Subcutaneous adipose tissue (tissue), 4 donors: ENCODE measurements around the gene BMP8B. TPM values are rescaled to one million over a fixed set of nuclear protein-coding genes. Genes with fewer than 3 reads are reported as not detected.
"Not testable (repeated sequence)": the region's sequence is repeated elsewhere in the genome, so short reads cannot be mapped to it uniquely, and the experiment has no call there.

Experiments used
- total RNA-seq, 4 donors: library from RNA; depleted of rRNA; stranded (reverse); fragments of >200 nt; gene quantifications; one replicate each; pipeline ENCODE4 v1.1.0, GENCODE V29; 2016
- TF ChIP-seq, protein P1 (sequence below): fragments of 450-650 bp; IDR thresholded peaks from one replicate; pipeline ENCODE4 v1.5.1; 2016; ENCODE audit warnings: low read depth, mild to moderate bottlenecking, control low read depth, antibody characterized with exemption, moderate library complexity

Gene BMP8B
- total RNA-seq, 4 donors from 2014 or later = 0.34 to 0.44 TPM; not detected in 2

DNA sequence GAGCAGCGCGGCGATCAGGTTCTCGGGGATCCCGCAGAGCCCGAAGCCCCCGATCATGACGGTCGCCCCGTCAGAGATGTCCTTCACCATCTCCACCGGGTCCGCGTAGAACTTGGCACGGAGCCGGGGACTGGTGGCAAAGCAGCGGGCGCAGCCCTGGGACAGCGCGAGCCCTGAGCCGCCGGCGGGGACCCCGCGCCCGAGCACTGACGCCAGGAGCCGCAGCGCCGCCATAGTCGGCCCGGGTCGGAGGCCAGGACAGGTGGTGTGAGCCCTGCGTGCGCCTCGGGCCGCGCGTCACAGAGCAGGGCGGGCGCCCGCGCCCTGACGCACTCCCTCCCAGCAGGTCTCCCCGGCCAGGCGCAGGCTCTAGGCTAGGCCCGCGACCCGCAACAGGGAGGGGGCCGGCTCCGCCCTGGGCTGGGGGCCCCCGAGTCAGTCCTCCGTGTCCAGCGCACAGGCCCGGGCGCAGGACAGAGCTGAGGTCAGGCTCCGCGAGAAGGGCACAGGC, 17.6 kb downstream of the BMP8B start, which contains the start of gene OXCT2:
TSS of gene OXCT2 (minus strand) at position 327 of the 511 bp plus-strand sequence. CDS start at position 234, 93 bp downstream.
- TF ChIP-seq, protein P1, sequence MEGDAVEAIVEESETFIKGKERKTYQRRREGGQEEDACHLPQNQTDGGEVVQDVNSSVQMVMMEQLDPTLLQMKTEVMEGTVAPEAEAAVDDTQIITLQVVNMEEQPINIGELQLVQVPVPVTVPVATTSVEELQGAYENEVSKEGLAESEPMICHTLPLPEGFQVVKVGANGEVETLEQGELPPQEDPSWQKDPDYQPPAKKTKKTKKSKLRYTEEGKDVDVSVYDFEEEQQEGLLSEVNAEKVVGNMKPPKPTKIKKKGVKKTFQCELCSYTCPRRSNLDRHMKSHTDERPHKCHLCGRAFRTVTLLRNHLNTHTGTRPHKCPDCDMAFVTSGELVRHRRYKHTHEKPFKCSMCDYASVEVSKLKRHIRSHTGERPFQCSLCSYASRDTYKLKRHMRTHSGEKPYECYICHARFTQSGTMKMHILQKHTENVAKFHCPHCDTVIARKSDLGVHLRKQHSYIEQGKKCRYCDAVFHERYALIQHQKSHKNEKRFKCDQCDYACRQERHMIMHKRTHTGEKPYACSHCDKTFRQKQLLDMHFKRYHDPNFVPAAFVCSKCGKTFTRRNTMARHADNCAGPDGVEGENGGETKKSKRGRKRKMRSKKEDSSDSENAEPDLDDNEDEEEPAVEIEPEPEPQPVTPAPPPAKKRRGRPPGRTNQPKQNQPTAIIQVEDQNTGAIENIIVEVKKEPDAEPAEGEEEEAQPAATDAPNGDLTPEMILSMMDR = not testable (repeated sequence)

DNA sequence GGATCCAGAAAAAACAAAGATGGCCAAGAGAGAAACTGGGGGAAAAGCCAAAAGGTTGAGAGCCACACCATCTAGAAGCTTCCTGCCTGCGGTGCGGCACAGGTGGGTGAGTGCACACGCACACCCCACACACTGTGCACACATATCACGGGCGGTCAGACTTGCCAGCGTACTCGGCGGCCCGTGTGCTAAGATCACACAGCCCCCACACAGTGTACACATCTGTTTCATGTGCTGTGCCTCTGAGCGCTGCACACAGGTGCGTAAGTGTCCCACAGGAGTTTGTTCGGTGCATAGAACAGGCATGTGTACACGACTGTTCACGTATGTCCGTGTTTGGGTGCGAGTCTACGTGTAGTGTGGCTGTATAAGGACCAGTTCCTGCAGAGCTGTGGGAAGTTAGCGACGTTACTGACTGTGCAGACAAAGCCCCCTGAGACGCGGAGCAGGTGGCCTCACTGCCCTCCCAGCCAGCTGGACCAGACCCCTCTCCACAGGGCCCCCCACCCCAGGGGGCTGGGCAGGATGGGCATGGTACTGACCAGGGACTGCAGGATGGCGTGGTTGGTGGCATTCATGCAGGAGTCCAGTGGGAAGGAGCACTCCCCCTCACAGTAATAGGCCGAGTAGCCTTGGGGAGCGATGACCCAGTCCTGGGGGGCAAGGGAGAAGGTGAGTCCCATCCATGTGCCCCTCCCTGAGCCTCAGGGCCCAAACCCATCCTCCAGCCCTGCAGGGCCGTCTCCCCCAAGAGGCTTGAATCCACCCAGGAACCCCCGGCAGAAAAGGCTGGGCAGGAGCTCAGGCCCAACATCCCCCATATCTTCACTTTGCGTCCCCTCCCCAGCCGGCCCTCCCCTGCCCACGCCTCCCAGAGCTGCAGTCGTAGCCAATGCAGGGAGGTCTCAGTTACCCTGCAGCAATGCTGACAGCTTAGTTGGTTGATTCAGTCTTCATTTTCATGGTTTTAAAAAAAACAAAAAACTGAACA, 25.8 kb downstream of the BMP8B start:
- TF ChIP-seq, protein P1 = no peak

GRCh38 chr1:39761557-39762260, 27.0 kb downstream of the BMP8B start:
- TF ChIP-seq, protein P1 = no peak

DNA sequence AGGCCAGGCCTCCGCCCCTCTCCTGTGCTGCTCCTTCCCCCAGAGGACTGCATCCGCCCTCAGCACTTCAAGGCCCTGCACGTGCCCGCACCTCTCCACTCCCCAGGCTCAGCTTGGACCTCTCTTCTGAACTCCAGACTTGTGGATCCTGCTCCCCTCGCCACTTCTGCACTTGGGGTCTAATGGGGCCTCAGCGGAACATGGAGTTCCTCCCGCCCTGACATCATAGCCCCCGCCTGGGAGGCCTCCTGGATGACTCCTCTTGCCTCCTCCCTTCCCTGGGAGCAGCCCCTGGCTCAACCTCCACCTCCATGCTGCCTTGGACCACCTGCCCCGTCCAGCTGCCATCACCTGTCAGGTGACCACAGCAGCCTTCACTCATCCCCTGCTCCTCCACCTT, 27.6 kb downstream of the BMP8B start:
- TF ChIP-seq, protein P1 = no peak

- TF ChIP-seq, protein P1 = no peak
Observed at GRCh38 chr1:39760074-39761008, 28.3 kb downstream of the BMP8B start.

GRCh38 chr1:39759436-39759726, 29.3 kb downstream of the BMP8B start:
- TF ChIP-seq, protein P1 = no peak
